ENCODE measurements around the gene STAP1.
"Not testable (repeated sequence)": the region's sequence is repeated elsewhere in the genome, so short reads cannot be mapped to it uniquely, and the experiment has no call there.

STAP1 gene

GRCh38 chr4:67558493-67558892, at the start of gene STAP1:
Gene STAP1 (plus strand): TSS chr4:67558727. CDS start chr4:67558810, 83 bp downstream.
- no peak for DNase-seq

- DNase-seq, result no peak
Measured at GRCh38 chr4:67512501-67512900, 46.0 kb upstream of the STAP1 start.

GRCh38 chr4:67520141-67520540, 38.4 kb upstream of the STAP1 start:
- DNase-seq, result no peak

- DNase-seq, result no peak
Measured at GRCh38 chr4:67521506-67521905, 37.0 kb upstream of the STAP1 start.

- no peak for DNase-seq
Measured at GRCh38 chr4:67522230-67522629, 36.3 kb upstream of the STAP1 start.

- peak; percentile 94 for DNase-seq
Measured at GRCh38 chr4:67522851-67523671, 35.5 kb upstream of the STAP1 start.

GRCh38 chr4:67524140-67524539, 34.4 kb upstream of the STAP1 start:
- not testable (repeated sequence) for DNase-seq

- no peak for DNase-seq
Measured at GRCh38 chr4:67531379-67531962, 27.1 kb upstream of the STAP1 start.

GRCh38 chr4:67532397-67532796, 26.1 kb upstream of the STAP1 start:
- DNase-seq, result not testable (repeated sequence)

- no peak for DNase-seq
Measured at GRCh38 chr4:67533112-67533511, 25.4 kb upstream of the STAP1 start.

- DNase-seq, result no peak
Measured at GRCh38 chr4:67535280-67535840, 23.2 kb upstream of the STAP1 start.

- DNase-seq, result no peak
Measured at GRCh38 chr4:67539830-67540229, 18.7 kb upstream of the STAP1 start.

- no peak for DNase-seq
Measured at GRCh38 chr4:67542076-67542475, 16.5 kb upstream of the STAP1 start.

GRCh38 chr4:67545199-67546003, 13.1 kb upstream of the STAP1 start, which contains the start of gene CENPC:
Gene CENPC (minus strand): TSS chr4:67545503. CDS start chr4:67545355, 148 bp downstream.
- peak; percentile 94 for DNase-seq

- DNase-seq, result no peak
Measured at GRCh38 chr4:67546004-67546356, 12.5 kb upstream of the STAP1 start.

- no peak for DNase-seq
Measured at GRCh38 chr4:67546971-67547370, 11.6 kb upstream of the STAP1 start.

- peak; percentile 2 for DNase-seq
Measured at GRCh38 chr4:67549123-67549522, 9.4 kb upstream of the STAP1 start.

- DNase-seq, result no peak
Measured at GRCh38 chr4:67550451-67550850, 8.1 kb upstream of the STAP1 start.

GRCh38 chr4:67550857-67551256, 7.7 kb upstream of the STAP1 start:
- DNase-seq, result no peak

GRCh38 chr4:67552146-67552792, 6.3 kb upstream of the STAP1 start:
- DNase-seq, result not testable (repeated sequence)

- no peak for DNase-seq
Measured at GRCh38 chr4:67554096-67554495, 4.4 kb upstream of the STAP1 start.

- no peak for DNase-seq
Measured at GRCh38 chr4:67555447-67555846, 3.1 kb upstream of the STAP1 start.

GRCh38 chr4:67556436-67556835, 2.1 kb upstream of the STAP1 start:
- no peak for DNase-seq
